WTC11 (cell line): ENCODE data around the gene ABCD4. TPM values are rescaled to one million over a fixed set of nuclear protein-coding genes. Genes with fewer than 3 reads are reported as not detected.

Experiments used
- ATAC-seq: fragments of 200-7000 bp; cut with Tn5 transposase; 2 replicates; pipeline ENCODE4 v1.10.0; 2021; ENCODE audit warnings: mild to moderate bottlenecking, moderate library complexity
- CTCF ChIA-PET: fragments of 300-600 bp; sonication (Branson Sonifier 250); formaldehyde crosslinking; loops from one replicate; lab custom pipeline; 2021; ENCODE audit warnings: antibody characterized with exemption; lab: Charles Lee
- POLR2A ChIA-PET: fragments of 350-600 bp; sonication (Branson Sonifier 250); formaldehyde crosslinking; loops from one replicate; lab custom pipeline; 2021; ENCODE audit warnings: antibody characterized with exemption; lab: Charles Lee
- DNase-seq: peaks from one replicate; pipeline ENCODE4 v3.0.0; 2021; ENCODE audit warnings: low spot score
- H3K27ac Mint-ChIP-seq: 2 replicates; pipeline ENCODE4 v1.8.0; 2021; ENCODE audit warnings: mixed read lengths
- H3K27me3 Mint-ChIP-seq: 2 replicates; pipeline ENCODE4 v1.8.0; 2021; ENCODE audit warnings: low read depth, mild to moderate bottlenecking, moderate library complexity, mixed read lengths
- H3K36me3 Mint-ChIP-seq: 2 replicates; pipeline ENCODE4 v1.8.0; 2021; ENCODE audit warnings: mixed read lengths
- H3K4me1 Mint-ChIP-seq: 2 replicates; pipeline ENCODE4 v1.8.0; 2022; ENCODE audit warnings: mixed read lengths
- H3K4me3 Mint-ChIP-seq: 2 replicates; pipeline ENCODE4 v1.8.0; 2021; ENCODE audit warnings: mild to moderate bottlenecking, moderate library complexity, mixed read lengths
- H3K9me3 Mint-ChIP-seq: 2 replicates; pipeline ENCODE4 v1.8.0; 2021; ENCODE audit warnings: mixed read lengths
- EMX1 ChIP-seq: fragments of 250-450 bp; sonication (Bioruptor Pico); IDR thresholded peaks from 2 replicates; pipeline ENCODE4 v1.8.0; 2021; ENCODE audit warnings: mild to moderate bottlenecking
- JAZF1 ChIP-seq: fragments of 250-450 bp; sonication (Bioruptor Pico); IDR thresholded peaks from 2 replicates; pipeline ENCODE4 v1.9.0; 2021; ENCODE audit warnings: moderate library complexity, mild to moderate bottlenecking, inconsistent platforms
- NFE2L1 ChIP-seq: sonication (generic); formaldehyde crosslinking; IDR thresholded peaks from 2 replicates; pipeline ENCODE4 v1.8.1; 2023; ENCODE audit warnings: missing genetic modification reagents
- PRRX2 ChIP-seq: fragments of 250-450 bp; sonication (Bioruptor Pico); IDR thresholded peaks from 2 replicates; pipeline ENCODE4 v1.8.0; 2021; ENCODE audit warnings: mild to moderate bottlenecking
- ZNF121 ChIP-seq: sonication (generic); formaldehyde crosslinking; IDR thresholded peaks from 2 replicates; pipeline ENCODE4 v1.8.0; 2023; ENCODE audit warnings: missing genetic modification reagents
- total RNA-seq: library from RNA; stranded (reverse); gene quantifications from 3 replicates; pipeline ENCODE4 v1.2.3, GENCODE V29; 2021
- TF ChIP-seq, protein P1 (sequence below): sonication (generic); formaldehyde crosslinking; IDR thresholded peaks from 2 replicates; pipeline ENCODE4 v1.8.0; 2022; ENCODE audit warnings: mild to moderate bottlenecking, missing genetic modification reagents
- TF ChIP-seq, protein P2 (sequence below): sonication (generic); formaldehyde crosslinking; IDR thresholded peaks from 2 replicates; pipeline ENCODE4 v1.8.0; 2023; ENCODE audit warnings: missing genetic modification reagents, mild to moderate bottlenecking, borderline replicate concordance
- TF ChIP-seq, protein P3 (sequence below): sonication (generic); formaldehyde crosslinking; IDR thresholded peaks from 2 replicates; pipeline ENCODE4 v1.8.1; 2022; ENCODE audit warnings: mild to moderate bottlenecking, moderate library complexity, missing genetic modification reagents
- TF ChIP-seq, protein P4 (sequence below): sonication (generic); formaldehyde crosslinking; IDR thresholded peaks from 2 replicates; pipeline ENCODE4 v1.8.0; 2022; ENCODE audit warnings: missing genetic modification reagents
- TF ChIP-seq, protein P5 (sequence below): sonication (generic); formaldehyde crosslinking; conservative IDR thresholded peaks from 2 replicates; pipeline ENCODE4 v1.8.1; 2023; ENCODE audit warnings: mild to moderate bottlenecking, low read depth, missing genetic modification reagents, moderate library complexity

Gene ABCD4
- total RNA-seq, 1 experiment from 2014 or later = 90.2 TPM

DNA sequence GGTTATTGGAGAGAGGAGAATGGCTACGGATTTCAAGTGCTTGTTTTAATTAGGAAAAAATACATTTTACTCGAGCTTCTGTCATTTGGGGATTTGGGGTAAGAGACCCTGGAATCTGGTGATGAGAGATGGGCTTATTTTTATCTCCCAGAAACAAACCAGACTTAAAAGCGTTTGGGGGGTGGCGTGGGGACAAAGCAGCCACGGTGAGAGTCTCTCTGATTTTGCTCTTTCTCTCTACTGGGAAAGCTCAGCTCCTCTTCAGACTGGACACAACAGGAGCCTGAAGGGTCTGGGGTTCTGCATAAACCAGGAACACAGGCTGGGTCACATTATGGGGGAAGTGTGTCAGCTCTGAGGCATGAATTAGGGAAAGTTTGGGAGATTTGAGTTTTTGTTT, 59.7 kb downstream of the ABCD4 start (continued):
- TF ChIP-seq, protein P1, sequence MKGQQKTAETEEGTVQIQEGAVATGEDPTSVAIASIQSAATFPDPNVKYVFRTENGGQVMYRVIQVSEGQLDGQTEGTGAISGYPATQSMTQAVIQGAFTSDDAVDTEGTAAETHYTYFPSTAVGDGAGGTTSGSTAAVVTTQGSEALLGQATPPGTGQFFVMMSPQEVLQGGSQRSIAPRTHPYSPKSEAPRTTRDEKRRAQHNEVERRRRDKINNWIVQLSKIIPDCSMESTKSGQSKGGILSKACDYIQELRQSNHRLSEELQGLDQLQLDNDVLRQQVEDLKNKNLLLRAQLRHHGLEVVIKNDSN (CRISPR knock-in tag) = no peak
- TF ChIP-seq EMX1 (CRISPR knock-in tag) (no peak), JAZF1 (CRISPR knock-in tag) (no peak)

DNA sequence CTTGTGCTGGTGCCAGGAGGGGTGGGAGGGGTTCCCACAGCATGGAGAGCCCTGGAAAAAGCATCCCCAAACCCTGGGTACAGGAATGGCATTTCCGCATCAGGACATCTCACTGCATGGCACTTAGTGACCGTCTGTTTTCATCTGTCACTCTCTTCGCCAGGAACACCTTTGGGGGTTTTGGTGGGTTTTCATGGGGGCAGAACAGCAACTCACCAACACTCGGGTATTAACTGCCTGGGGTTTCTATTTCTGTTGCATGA, 60.0 kb downstream of the ABCD4 start:
- Mint-ChIP-seq H3K4me1 (peaks cover 50% of the 10 kb centered on the region), H3K36me3 (no peaks in the 10 kb centered on the region), H3K9me3 (no peaks in the 10 kb centered on the region), H3K27ac (no peak overlapping the region), H3K4me3 (peak overlapping the region; percentile 66), H3K27me3 (peaks cover 85% of the 10 kb centered on the region)
- TF ChIP-seq, protein P2, sequence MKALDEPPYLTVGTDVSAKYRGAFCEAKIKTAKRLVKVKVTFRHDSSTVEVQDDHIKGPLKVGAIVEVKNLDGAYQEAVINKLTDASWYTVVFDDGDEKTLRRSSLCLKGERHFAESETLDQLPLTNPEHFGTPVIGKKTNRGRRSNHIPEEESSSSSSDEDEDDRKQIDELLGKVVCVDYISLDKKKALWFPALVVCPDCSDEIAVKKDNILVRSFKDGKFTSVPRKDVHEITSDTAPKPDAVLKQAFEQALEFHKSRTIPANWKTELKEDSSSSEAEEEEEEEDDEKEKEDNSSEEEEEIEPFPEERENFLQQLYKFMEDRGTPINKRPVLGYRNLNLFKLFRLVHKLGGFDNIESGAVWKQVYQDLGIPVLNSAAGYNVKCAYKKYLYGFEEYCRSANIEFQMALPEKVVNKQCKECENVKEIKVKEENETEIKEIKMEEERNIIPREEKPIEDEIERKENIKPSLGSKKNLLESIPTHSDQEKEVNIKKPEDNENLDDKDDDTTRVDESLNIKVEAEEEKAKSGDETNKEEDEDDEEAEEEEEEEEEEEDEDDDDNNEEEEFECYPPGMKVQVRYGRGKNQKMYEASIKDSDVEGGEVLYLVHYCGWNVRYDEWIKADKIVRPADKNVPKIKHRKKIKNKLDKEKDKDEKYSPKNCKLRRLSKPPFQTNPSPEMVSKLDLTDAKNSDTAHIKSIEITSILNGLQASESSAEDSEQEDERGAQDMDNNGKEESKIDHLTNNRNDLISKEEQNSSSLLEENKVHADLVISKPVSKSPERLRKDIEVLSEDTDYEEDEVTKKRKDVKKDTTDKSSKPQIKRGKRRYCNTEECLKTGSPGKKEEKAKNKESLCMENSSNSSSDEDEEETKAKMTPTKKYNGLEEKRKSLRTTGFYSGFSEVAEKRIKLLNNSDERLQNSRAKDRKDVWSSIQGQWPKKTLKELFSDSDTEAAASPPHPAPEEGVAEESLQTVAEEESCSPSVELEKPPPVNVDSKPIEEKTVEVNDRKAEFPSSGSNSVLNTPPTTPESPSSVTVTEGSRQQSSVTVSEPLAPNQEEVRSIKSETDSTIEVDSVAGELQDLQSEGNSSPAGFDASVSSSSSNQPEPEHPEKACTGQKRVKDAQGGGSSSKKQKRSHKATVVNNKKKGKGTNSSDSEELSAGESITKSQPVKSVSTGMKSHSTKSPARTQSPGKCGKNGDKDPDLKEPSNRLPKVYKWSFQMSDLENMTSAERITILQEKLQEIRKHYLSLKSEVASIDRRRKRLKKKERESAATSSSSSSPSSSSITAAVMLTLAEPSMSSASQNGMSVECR (CRISPR knock-in tag) = no peak
- TF ChIP-seq ZNF121 (no peak), NFE2L1 (no peak), PRRX2 (CRISPR knock-in tag) (no peak)
- TF ChIP-seq, protein P3, sequence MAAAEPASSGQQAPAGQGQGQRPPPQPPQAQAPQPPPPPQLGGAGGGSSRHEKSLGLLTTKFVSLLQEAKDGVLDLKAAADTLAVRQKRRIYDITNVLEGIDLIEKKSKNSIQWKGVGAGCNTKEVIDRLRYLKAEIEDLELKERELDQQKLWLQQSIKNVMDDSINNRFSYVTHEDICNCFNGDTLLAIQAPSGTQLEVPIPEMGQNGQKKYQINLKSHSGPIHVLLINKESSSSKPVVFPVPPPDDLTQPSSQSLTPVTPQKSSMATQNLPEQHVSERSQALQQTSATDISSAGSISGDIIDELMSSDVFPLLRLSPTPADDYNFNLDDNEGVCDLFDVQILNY (CRISPR knock-in tag) = no peak
- TF ChIP-seq, protein P4, sequence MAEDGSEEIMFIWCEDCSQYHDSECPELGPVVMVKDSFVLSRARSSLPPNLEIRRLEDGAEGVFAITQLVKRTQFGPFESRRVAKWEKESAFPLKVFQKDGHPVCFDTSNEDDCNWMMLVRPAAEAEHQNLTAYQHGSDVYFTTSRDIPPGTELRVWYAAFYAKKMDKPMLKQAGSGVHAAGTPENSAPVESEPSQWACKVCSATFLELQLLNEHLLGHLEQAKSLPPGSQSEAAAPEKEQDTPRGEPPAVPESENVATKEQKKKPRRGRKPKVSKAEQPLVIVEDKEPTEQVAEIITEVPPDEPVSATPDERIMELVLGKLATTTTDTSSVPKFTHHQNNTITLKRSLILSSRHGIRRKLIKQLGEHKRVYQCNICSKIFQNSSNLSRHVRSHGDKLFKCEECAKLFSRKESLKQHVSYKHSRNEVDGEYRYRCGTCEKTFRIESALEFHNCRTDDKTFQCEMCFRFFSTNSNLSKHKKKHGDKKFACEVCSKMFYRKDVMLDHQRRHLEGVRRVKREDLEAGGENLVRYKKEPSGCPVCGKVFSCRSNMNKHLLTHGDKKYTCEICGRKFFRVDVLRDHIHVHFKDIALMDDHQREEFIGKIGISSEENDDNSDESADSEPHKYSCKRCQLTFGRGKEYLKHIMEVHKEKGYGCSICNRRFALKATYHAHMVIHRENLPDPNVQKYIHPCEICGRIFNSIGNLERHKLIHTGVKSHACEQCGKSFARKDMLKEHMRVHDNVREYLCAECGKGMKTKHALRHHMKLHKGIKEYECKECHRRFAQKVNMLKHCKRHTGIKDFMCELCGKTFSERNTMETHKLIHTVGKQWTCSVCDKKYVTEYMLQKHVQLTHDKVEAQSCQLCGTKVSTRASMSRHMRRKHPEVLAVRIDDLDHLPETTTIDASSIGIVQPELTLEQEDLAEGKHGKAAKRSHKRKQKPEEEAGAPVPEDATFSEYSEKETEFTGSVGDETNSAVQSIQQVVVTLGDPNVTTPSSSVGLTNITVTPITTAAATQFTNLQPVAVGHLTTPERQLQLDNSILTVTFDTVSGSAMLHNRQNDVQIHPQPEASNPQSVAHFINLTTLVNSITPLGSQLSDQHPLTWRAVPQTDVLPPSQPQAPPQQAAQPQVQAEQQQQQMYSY (CRISPR knock-in tag) = peak; percentile 20; the same call in 1 of the 2 replicates
- TF ChIP-seq, protein P5, sequence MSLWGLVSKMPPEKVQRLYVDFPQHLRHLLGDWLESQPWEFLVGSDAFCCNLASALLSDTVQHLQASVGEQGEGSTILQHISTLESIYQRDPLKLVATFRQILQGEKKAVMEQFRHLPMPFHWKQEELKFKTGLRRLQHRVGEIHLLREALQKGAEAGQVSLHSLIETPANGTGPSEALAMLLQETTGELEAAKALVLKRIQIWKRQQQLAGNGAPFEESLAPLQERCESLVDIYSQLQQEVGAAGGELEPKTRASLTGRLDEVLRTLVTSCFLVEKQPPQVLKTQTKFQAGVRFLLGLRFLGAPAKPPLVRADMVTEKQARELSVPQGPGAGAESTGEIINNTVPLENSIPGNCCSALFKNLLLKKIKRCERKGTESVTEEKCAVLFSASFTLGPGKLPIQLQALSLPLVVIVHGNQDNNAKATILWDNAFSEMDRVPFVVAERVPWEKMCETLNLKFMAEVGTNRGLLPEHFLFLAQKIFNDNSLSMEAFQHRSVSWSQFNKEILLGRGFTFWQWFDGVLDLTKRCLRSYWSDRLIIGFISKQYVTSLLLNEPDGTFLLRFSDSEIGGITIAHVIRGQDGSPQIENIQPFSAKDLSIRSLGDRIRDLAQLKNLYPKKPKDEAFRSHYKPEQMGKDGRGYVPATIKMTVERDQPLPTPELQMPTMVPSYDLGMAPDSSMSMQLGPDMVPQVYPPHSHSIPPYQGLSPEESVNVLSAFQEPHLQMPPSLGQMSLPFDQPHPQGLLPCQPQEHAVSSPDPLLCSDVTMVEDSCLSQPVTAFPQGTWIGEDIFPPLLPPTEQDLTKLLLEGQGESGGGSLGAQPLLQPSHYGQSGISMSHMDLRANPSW (CRISPR knock-in tag) = no peak
- DNase-seq (no peak), ATAC-seq (no peak)
- ChIA-PET CTCF (interaction anchor here (1.0 to 11.1 kb wide), 3 partner anchors 9 to 266 kb away, joined by 3 to 89 read pairs (median 12); no protein-coding TSS in a partner anchor), POLR2A (no interaction called here)
